ENCODE results near the gene TMEM168.
"Not testable (repeated sequence)": the region's sequence is repeated elsewhere in the genome, so short reads cannot be mapped to it uniquely, and the experiment has no call there.

Gene TMEM168

GRCh38 chr7:112740667-112741066 lies 49.5 kb downstream of the TMEM168 start:
- Histone ChIP-seq H3K79me2 (ENCODE audit: insufficient read depth, low read length) (no peaks in the 10 kb centered on the region), H3K4me3 (ENCODE audit: low read depth, low read length, poor library complexity, severe bottlenecking) (no peak overlapping the region)
- no peak for TF ChIP-seq EZH2 (IDR thresholded peaks at IDR 0.05; ENCODE audit: borderline replicate concordance, low read length)
- TF ChIP-seq CTCF (IDR thresholded peaks at IDR 0.05; ENCODE audit: low read length): no peak

DNA sequence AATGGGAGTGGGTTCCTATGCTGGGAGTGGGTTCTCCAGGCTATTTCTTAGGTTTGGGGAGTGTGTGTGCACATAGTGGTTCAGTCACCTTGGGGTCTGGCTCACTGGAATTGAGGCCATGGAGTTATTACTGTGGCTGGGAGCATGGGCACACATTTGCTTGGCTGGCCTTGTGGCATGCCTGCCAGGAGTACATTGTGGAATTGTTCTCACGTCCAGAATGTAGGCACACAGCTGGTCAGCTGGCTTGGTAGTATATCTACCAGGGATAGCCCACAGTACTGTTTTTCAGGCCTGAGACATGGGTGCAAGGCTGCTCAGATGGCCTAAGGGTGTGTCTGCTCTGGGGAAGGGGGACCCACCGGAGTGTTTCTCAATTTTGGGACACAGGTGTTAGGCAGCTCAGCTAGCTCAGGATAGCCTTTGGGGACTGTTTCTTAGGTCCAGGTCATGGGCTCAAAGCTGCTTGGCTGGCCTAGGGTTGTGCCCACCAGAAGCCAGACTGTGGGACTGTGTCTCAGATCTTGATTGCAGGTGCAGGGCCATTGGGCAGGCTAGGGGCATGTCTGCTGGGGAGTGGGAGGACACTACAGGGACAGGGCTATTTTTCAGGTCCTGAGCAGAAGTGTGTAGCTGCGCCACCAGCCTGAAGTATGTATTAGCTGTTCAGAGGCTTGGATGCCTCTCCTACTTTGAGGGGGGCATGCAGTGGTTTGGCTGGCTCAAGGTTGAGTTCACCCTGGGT lies 50.6 kb downstream of the TMEM168 start:
- Histone ChIP-seq H3K79me2 (ENCODE audit: insufficient read depth, low read length) (no peaks in the 10 kb centered on the region), H3K27me3 (ENCODE audit: insufficient read depth, low read length) (no peaks in the 10 kb centered on the region), H3K9ac (ENCODE audit: low read length) (no peak overlapping the region), H3K27ac (ENCODE audit: low read depth, low read length, poor library complexity, severe bottlenecking) (no peak overlapping the region), H2AFZ (ENCODE audit: low read length) (no peak overlapping the region), H4K20me1 (ENCODE audit: insufficient read depth, low read length) (no peaks in the 10 kb centered on the region), H3K36me3 (ENCODE audit: insufficient read depth, low read length) (no peaks in the 10 kb centered on the region), H3K9me2 (ENCODE audit: low read depth, low read length) (no peaks in the 10 kb centered on the region), H3K4me2 (ENCODE audit: low read length) (no peak overlapping the region), H3K4me3 (ENCODE audit: low read depth, low read length, poor library complexity, severe bottlenecking) (no peak overlapping the region), H3K4me1 (ENCODE audit: insufficient read depth, low read length, severe bottlenecking) (no peaks in the 10 kb centered on the region), H3K9me3 (ENCODE audit: low read length) (peaks cover 5% of the 10 kb centered on the region; the same call in 1 of the 2 replicates), H3F3A (ENCODE audit: insufficient read depth, low read length) (no peaks in the 10 kb centered on the region)
- TF ChIP-seq EZH2 (IDR thresholded peaks at IDR 0.05; ENCODE audit: borderline replicate concordance, low read length) (no peak), CTCF (IDR thresholded peaks at IDR 0.05; ENCODE audit: low read length) (no peak)

More at GRCh38 chr7:112740667-112741066, 49.5 kb downstream of the TMEM168 start:
- Histone ChIP-seq H3K9ac (ENCODE audit: low read length) (no peak overlapping the region), H3K36me3 (ENCODE audit: insufficient read depth, low read length) (no peaks in the 10 kb centered on the region), H3K27me3 (ENCODE audit: insufficient read depth, low read length) (no peaks in the 10 kb centered on the region), H3K4me2 (ENCODE audit: low read length) (no peak overlapping the region), H3F3A (ENCODE audit: insufficient read depth, low read length) (no peaks in the 10 kb centered on the region), H3K9me2 (ENCODE audit: low read depth, low read length) (no peaks in the 10 kb centered on the region), H2AFZ (ENCODE audit: low read length) (no peak overlapping the region), H3K9me3 (ENCODE audit: low read length) (peaks cover 5% of the 10 kb centered on the region; the same call in 1 of the 2 replicates), H4K20me1 (ENCODE audit: insufficient read depth, low read length) (no peaks in the 10 kb centered on the region), H3K4me1 (ENCODE audit: insufficient read depth, low read length, severe bottlenecking) (no peaks in the 10 kb centered on the region), H3K27ac (ENCODE audit: low read depth, low read length, poor library complexity, severe bottlenecking) (no peak overlapping the region)

DNA sequence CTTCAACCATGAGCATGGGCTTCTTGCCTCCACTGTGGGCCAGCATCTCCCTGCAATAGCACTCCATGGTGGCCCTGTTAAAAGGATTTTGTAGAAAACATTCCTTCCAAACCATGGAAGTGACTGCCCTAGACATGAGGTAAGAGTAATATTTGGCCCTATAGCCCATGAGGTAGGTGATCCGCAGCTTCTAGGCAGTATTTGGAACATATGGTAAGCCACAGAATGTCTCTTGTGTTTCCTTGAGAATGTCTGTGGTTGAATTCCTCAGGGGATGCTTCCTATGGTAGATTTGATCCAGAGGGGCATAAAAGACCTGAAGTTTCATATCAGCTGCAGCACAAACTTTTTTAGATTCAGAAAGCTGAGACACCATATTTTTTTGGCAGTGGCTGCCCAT lies 54.9 kb downstream of the TMEM168 start:
- Histone ChIP-seq H3K79me2 (ENCODE audit: insufficient read depth, low read length) (no peaks in the 10 kb centered on the region), H3K27me3 (ENCODE audit: insufficient read depth, low read length) (no peaks in the 10 kb centered on the region), H4K20me1 (ENCODE audit: insufficient read depth, low read length) (no peaks in the 10 kb centered on the region), H3K4me1 (ENCODE audit: insufficient read depth, low read length, severe bottlenecking) (no peaks in the 10 kb centered on the region), H3K9me2 (ENCODE audit: low read depth, low read length) (no peaks in the 10 kb centered on the region), H2AFZ (ENCODE audit: low read length) (no peak overlapping the region), H3K9ac (ENCODE audit: low read length) (no peak overlapping the region), H3K9me3 (ENCODE audit: low read length) (peaks cover 5% of the 10 kb centered on the region; the same call in 1 of the 2 replicates), H3F3A (ENCODE audit: insufficient read depth, low read length) (no peaks in the 10 kb centered on the region), H3K36me3 (ENCODE audit: insufficient read depth, low read length) (no peaks in the 10 kb centered on the region), H3K4me2 (ENCODE audit: low read length) (no peak overlapping the region), H3K27ac (ENCODE audit: low read depth, low read length, poor library complexity, severe bottlenecking) (no peak overlapping the region), H3K4me3 (ENCODE audit: low read depth, low read length, poor library complexity, severe bottlenecking) (no peak overlapping the region)
- no peak for TF ChIP-seq EZH2 (IDR thresholded peaks at IDR 0.05; ENCODE audit: borderline replicate concordance, low read length)

GRCh38 chr7:112731324-112731723 lies 58.9 kb downstream of the TMEM168 start:
- not testable (repeated sequence) for H3K79me2 ChIP-seq (ENCODE audit: insufficient read depth, low read length); H4K20me1 ChIP-seq (ENCODE audit: insufficient read depth, low read length); H3K36me3 ChIP-seq (ENCODE audit: insufficient read depth, low read length); H3K4me3 ChIP-seq (ENCODE audit: low read depth, low read length, poor library complexity, severe bottlenecking); H2AFZ ChIP-seq (ENCODE audit: low read length); H3F3A ChIP-seq (ENCODE audit: insufficient read depth, low read length); H3K9ac ChIP-seq (ENCODE audit: low read length); H3K9me2 ChIP-seq (ENCODE audit: low read depth, low read length); H3K27me3 ChIP-seq (ENCODE audit: insufficient read depth, low read length); H3K4me2 ChIP-seq (ENCODE audit: low read length); H3K27ac ChIP-seq (ENCODE audit: low read depth, low read length, poor library complexity, severe bottlenecking); H3K4me1 ChIP-seq (ENCODE audit: insufficient read depth, low read length, severe bottlenecking)
- H3K9me3 ChIP-seq (ENCODE audit: low read length): peaks cover 13% of the 10 kb centered on the region; the same call in 1 of the 2 replicates
